HEK293 (cell line): ENCODE data around the gene MUC13.

ENCODE experiments used
- CTCF ChIA-PET: fragments of 350-600 bp; formaldehyde crosslinking; extraction: SDS; loops from one replicate; lab custom pipeline; 2021; ENCODE audit warnings: antibody characterized with exemption; lab: Yijun Ruan, JAX
- POLR2A ChIA-PET: fragments of 300-600 bp; formaldehyde crosslinking; extraction: SDS; loops from one replicate; lab custom pipeline; 2020; ENCODE audit warnings: antibody characterized with exemption, inconsistent platforms; lab: Yijun Ruan, JAX
- H3K27ac ChIP-seq: fragments of 200-500 bp; sonication (Bioruptor generic); 2 replicates; pipeline ENCODE4 v1.5.1; 2014; ENCODE audit warnings: low read depth, low read length, control low read depth, inconsistent platforms; ENCODE audit errors: extremely low read depth
- H3K36me3 ChIP-seq, 2 experiments: fragments of 200-500 bp in 1 of 2; sonication (Bioruptor generic) in 1 of 2; 1 replicate in 1 of 2; 2 replicates in 1 of 2; pipeline ENCODE4 v1.5.1; 2014 to 2017; ENCODE audit warnings: inconsistent platforms in 2 of 2, low read length in 2 of 2; ENCODE audit not compliant: control insufficient read depth in 2 of 2, insufficient read depth in 1 of 2
- H3K4me1 ChIP-seq: fragments of 200-500 bp; sonication (Bioruptor generic); 2 replicates; pipeline ENCODE4 v1.5.1; 2014; ENCODE audit warnings: mild to moderate bottlenecking, low read length, inconsistent platforms; ENCODE audit not compliant: control insufficient read depth, insufficient read depth
- H3K4me3 ChIP-seq: 2 replicates; pipeline ENCODE4 v1.5.1; 2011; ENCODE audit warnings: low read depth, mild to moderate bottlenecking, control low read depth, low read length, moderate library complexity
- H3K9me3 ChIP-seq: fragments of 200-500 bp; sonication (Bioruptor generic); 2 replicates; pipeline ENCODE4 v1.5.1; 2014; ENCODE audit warnings: low read depth, low read length, inconsistent platforms; ENCODE audit not compliant: control insufficient read depth, insufficient read depth
- KLF9 ChIP-seq: fragments of 450-650 bp; formaldehyde crosslinking; IDR thresholded peaks from 2 replicates; pipeline ENCODE4 v1.5.1; 2016; ENCODE audit warnings: missing biosample characterization, missing genetic modification characterization, low read depth
- SETDB1 ChIP-seq: IDR thresholded peaks from one replicate; pipeline ENCODE4 v1.6.1; 2017; ENCODE audit warnings: mild to moderate bottlenecking, low read length, moderate library complexity, mixed read lengths; ENCODE audit not compliant: insufficient read length
- SP2 ChIP-seq: fragments of 450-650 bp; formaldehyde crosslinking; IDR thresholded peaks from 2 replicates; pipeline ENCODE4 v1.5.1; 2016; ENCODE audit warnings: missing biosample characterization, missing genetic modification characterization
- ZBTB21 ChIP-seq: fragments of 450-650 bp; formaldehyde crosslinking; IDR thresholded peaks from 2 replicates; pipeline ENCODE4 v1.5.1; 2017; ENCODE audit warnings: missing biosample characterization, missing genetic modification characterization
- ZBTB48 ChIP-seq: fragments of 450-650 bp; formaldehyde crosslinking; IDR thresholded peaks from 2 replicates; pipeline ENCODE4 v1.5.1; 2016; ENCODE audit warnings: missing biosample characterization, missing genetic modification characterization
- ZFP41 ChIP-seq: fragments of 450-650 bp; formaldehyde crosslinking; IDR thresholded peaks from 2 replicates; pipeline ENCODE4 v1.5.1; 2016; ENCODE audit warnings: missing biosample characterization, missing genetic modification characterization, borderline replicate concordance
- ZNF155 ChIP-seq: fragments of 450-650 bp; formaldehyde crosslinking; IDR thresholded peaks from 2 replicates; pipeline ENCODE4 v1.5.1; 2016; ENCODE audit warnings: missing biosample characterization, missing genetic modification characterization
- ZNF157 ChIP-seq: fragments of 450-650 bp; formaldehyde crosslinking; IDR thresholded peaks from 2 replicates; pipeline ENCODE4 v1.5.1; 2016; ENCODE audit warnings: missing biosample characterization, missing genetic modification characterization
- ZNF169 ChIP-seq: fragments of 450-650 bp; formaldehyde crosslinking; IDR thresholded peaks from 2 replicates; pipeline ENCODE4 v1.5.1; 2016; ENCODE audit warnings: missing biosample characterization, missing genetic modification characterization
- ZNF19 ChIP-seq: fragments of 450-650 bp; formaldehyde crosslinking; IDR thresholded peaks from 2 replicates; pipeline ENCODE4; 2016; ENCODE audit warnings: missing biosample characterization, missing genetic modification characterization, low read depth
- ZNF274 ChIP-seq, 2 experiments: fragments of 200-500 bp in 1 of 2; fragments of 450-650 bp in 1 of 2; sonication (Bioruptor generic) in 1 of 2; formaldehyde crosslinking in 1 of 2; IDR thresholded peaks; 2 replicates each; pipeline versions ENCODE4 v1.5.1 to v1.6.1; 2014 to 2016; ENCODE audit warnings: borderline replicate concordance in 1 of 2, inconsistent platforms in 1 of 2, low read length in 1 of 2, missing biosample characterization in 1 of 2, missing genetic modification characterization in 1 of 2
- ZNF404 ChIP-seq: fragments of 450-650 bp; formaldehyde crosslinking; IDR thresholded peaks from 2 replicates; pipeline ENCODE4 v1.5.1; 2017; ENCODE audit warnings: missing biosample characterization, missing genetic modification characterization
- ZNF48 ChIP-seq: fragments of 450-650 bp; formaldehyde crosslinking; IDR thresholded peaks from 2 replicates; pipeline ENCODE4 v1.5.1; 2016; ENCODE audit warnings: missing biosample characterization, missing genetic modification characterization
- ZNF501 ChIP-seq: fragments of 450-650 bp; formaldehyde crosslinking; IDR thresholded peaks from 2 replicates; pipeline ENCODE4 v1.5.1; 2016; ENCODE audit warnings: missing biosample characterization, missing genetic modification characterization
- ZNF544 ChIP-seq: fragments of 450-650 bp; formaldehyde crosslinking; IDR thresholded peaks from 2 replicates; pipeline ENCODE4 v1.5.0; 2017; ENCODE audit warnings: missing biosample characterization, missing genetic modification characterization
- ZNF561 ChIP-seq: fragments of 450-650 bp; IDR thresholded peaks from 2 replicates; pipeline ENCODE4 v1.5.1; 2018; ENCODE audit warnings: missing biosample characterization, missing genetic modification characterization, borderline replicate concordance
- ZNF660 ChIP-seq: fragments of 450-650 bp; IDR thresholded peaks from 2 replicates; pipeline ENCODE4 v1.5.1; 2018; ENCODE audit warnings: missing biosample characterization, mild to moderate bottlenecking, missing genetic modification characterization
- ZNF776 ChIP-seq: fragments of 450-650 bp; formaldehyde crosslinking; IDR thresholded peaks from 2 replicates; pipeline ENCODE4 v1.5.0; 2017; ENCODE audit warnings: missing biosample characterization, missing genetic modification characterization, borderline replicate concordance
- ZNF843 ChIP-seq: fragments of 450-650 bp; formaldehyde crosslinking; IDR thresholded peaks from 2 replicates; pipeline ENCODE4 v1.5.1; 2016; ENCODE audit warnings: missing biosample characterization, missing genetic modification characterization
- ZSCAN16 ChIP-seq: fragments of 450-650 bp; formaldehyde crosslinking; IDR thresholded peaks from 2 replicates; pipeline ENCODE4 v1.5.1; 2016; ENCODE audit warnings: missing biosample characterization, missing genetic modification characterization
- ZSCAN30 ChIP-seq: fragments of 450-650 bp; IDR thresholded peaks from 2 replicates; pipeline ENCODE4 v1.5.1; 2018; ENCODE audit warnings: missing biosample characterization, mild to moderate bottlenecking, missing genetic modification characterization, moderate library complexity
- TF ChIP-seq, protein P1 (sequence below): fragments of 450-650 bp; formaldehyde crosslinking; IDR thresholded peaks from 2 replicates; pipeline ENCODE4 v1.5.1; 2017; ENCODE audit warnings: missing biosample characterization, mild to moderate bottlenecking, missing genetic modification characterization, moderate library complexity
- TF ChIP-seq, protein P2 (sequence below): fragments of 450-650 bp; IDR thresholded peaks from 2 replicates; pipeline ENCODE4 v1.5.1; 2018; ENCODE audit warnings: missing biosample characterization, mild to moderate bottlenecking, missing genetic modification characterization

Gene MUC13

DNA sequence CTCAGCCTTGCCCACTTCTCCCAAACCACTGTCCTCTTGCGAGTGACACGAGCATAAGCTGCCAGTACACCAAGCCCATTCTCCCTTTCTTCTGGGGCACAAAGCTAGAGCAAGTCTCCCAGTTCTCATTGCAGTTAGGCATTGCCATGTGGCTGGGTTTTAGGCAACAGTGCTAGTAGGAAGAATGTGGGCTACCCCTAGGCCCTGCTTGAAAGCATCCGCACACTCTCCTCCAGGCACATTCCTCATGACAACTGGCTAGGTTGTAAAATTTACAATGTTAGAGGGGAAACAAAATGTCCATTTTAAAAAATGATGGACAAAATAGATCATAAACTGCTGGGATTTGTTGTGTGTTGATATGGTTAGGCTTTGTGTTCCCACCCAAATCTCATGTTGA is 67.0 kb downstream of the MUC13 start:
- ChIA-PET CTCF (no interaction called here), POLR2A (no interaction called here)
- no peak for TF ChIP-seq ZNF157 (tag by site-specific recombination)
- TF ChIP-seq ZSCAN30 (tag by site-specific recombination) = no peak
- TF ChIP-seq ZBTB21 (tag by site-specific recombination) = no peak
- TF ChIP-seq SP2 (tag by site-specific recombination) = no peak
- no peak for TF ChIP-seq ZNF544 (tag by site-specific recombination)
- TF ChIP-seq ZNF776 = no peak
- no peak for TF ChIP-seq KLF9
- TF ChIP-seq, protein P1, sequence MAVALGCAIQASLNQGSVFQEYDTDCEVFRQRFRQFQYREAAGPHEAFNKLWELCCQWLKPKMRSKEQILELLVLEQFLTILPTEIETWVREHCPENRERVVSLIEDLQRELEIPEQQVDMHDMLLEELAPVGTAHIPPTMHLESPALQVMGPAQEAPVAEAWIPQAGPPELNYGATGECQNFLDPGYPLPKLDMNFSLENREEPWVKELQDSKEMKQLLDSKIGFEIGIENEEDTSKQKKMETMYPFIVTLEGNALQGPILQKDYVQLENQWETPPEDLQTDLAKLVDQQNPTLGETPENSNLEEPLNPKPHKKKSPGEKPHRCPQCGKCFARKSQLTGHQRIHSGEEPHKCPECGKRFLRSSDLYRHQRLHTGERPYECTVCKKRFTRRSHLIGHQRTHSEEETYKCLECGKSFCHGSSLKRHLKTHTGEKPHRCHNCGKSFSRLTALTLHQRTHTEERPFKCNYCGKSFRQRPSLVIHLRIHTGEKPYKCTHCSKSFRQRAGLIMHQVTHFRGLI (tag by site-specific recombination) = no peak
- no peak for TF ChIP-seq ZFP41 (tag by site-specific recombination)
- TF ChIP-seq ZNF19 (tag by site-specific recombination) = no peak
- no peak for TF ChIP-seq ZNF660 (tag by site-specific recombination)
- no peak for TF ChIP-seq ZSCAN16
- TF ChIP-seq ZNF404 (tag by site-specific recombination) = no peak
- TF ChIP-seq, protein P2, sequence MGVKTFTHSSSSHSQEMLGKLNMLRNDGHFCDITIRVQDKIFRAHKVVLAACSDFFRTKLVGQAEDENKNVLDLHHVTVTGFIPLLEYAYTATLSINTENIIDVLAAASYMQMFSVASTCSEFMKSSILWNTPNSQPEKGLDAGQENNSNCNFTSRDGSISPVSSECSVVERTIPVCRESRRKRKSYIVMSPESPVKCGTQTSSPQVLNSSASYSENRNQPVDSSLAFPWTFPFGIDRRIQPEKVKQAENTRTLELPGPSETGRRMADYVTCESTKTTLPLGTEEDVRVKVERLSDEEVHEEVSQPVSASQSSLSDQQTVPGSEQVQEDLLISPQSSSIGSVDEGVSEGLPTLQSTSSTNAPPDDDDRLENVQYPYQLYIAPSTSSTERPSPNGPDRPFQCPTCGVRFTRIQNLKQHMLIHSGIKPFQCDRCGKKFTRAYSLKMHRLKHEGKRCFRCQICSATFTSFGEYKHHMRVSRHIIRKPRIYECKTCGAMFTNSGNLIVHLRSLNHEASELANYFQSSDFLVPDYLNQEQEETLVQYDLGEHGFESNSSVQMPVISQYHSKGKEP (tag by site-specific recombination) = no peak
- no peak for TF ChIP-seq ZBTB48 (tag by site-specific recombination)
- TF ChIP-seq ZNF155 (tag by site-specific recombination) = no peak
- Histone ChIP-seq H3K9me3 (no peaks in the 10 kb centered on the region), H3K4me1 (no peaks in the 10 kb centered on the region), H3K4me3 (no peak overlapping the region), H3K36me3 (peaks cover 0 to 14% of the 10 kb centered on the region in 2 experiments; a peak in 2 of 3 replicates), H3K27ac (no peak overlapping the region)

DNA sequence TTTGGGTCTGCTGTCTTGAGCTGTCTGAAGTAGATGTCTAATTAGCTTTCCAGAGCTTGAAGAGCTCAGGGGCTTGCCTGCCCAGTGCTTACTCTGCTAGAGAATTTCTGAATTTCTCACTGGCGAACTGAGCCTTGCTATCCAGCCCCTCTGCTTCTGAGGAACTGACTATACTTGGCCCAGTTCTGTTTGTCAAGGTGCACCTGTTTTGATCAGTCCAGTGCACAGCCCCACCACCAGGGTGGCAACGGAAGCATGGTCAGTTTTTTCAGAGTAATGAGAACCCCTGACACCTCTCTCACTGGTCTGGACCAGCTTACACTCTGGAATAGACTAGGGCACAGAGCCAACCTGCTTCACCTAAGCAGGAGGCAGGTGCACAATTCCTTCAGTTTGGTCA is 72.5 kb downstream of the MUC13 start:
- ChIA-PET CTCF (interaction anchor here (0.6 to 0.8 kb wide), 2 partner anchors 14 to 32 kb away, joined by 3 read pairs; no protein-coding TSS in a partner anchor), POLR2A (interaction anchor here (0.7 kb wide), 1 partner anchor 43 kb away, joined by 4 read pairs; no protein-coding TSS in a partner anchor)
- no peaks in the 10 kb centered on the region for H3K4me1 ChIP-seq
- H3K9me3 ChIP-seq = no peaks in the 10 kb centered on the region
- peaks cover 0 to 16% of the 10 kb centered on the region in 2 experiments; a peak in 1 of 3 replicates for H3K36me3 ChIP-seq
- TF ChIP-seq ZNF501 (tag by site-specific recombination) (no peak), ZNF274 (IDR thresholded peaks at IDR 0.05; ENCODE audit: low read length) (no peak), ZNF274 (tag by site-specific recombination; IDR thresholded peaks at IDR 0.05; ENCODE audit: borderline replicate concordance) (no peak), ZNF561 (tag by site-specific recombination) (no peak), ZNF169 (tag by site-specific recombination) (no peak), ZNF48 (no peak), ZNF843 (tag by site-specific recombination) (no peak), SETDB1 (no peak)
- H3K27ac ChIP-seq = no peak overlapping the region
- H3K4me3 ChIP-seq = no peak overlapping the region
